DOHH2 (cell line): ENCODE data around the gene BTBD10.

Source experiments
- H3F3A ChIP-seq: fragments of 200-600 bp; sonication (generic), shearing (Covaris generic); 2 replicates; pipeline ENCODE4 v1.6.0; 2016; ENCODE audit warnings: antibody characterized with exemption, mild to moderate bottlenecking; ENCODE audit not compliant: control insufficient read depth, insufficient read depth
- H3K27ac ChIP-seq: fragments of 200-600 bp; sonication (generic); 2 replicates; pipeline ENCODE4 v1.5.1; 2014; ENCODE audit warnings: low read depth, mild to moderate bottlenecking, low read length, moderate library complexity
- H3K27me3 ChIP-seq: fragments of 200-600 bp; sonication (generic); 2 replicates; pipeline ENCODE4 v1.6.1; 2014; ENCODE audit warnings: mild to moderate bottlenecking, low read length, mixed read lengths; ENCODE audit not compliant: control insufficient read depth
- H3K36me3 ChIP-seq: fragments of 200-600 bp; sonication (generic); 2 replicates; pipeline ENCODE4 v1.6.1; 2014; ENCODE audit warnings: mild to moderate bottlenecking, low read length, moderate library complexity, mixed read lengths; ENCODE audit not compliant: control insufficient read depth
- H3K4me1 ChIP-seq: fragments of 200-600 bp; sonication (generic); 2 replicates; pipeline ENCODE4 v1.6.1; 2014; ENCODE audit warnings: mild to moderate bottlenecking, low read length, mixed read lengths; ENCODE audit not compliant: control insufficient read depth
- H3K4me2 ChIP-seq: fragments of 200-600 bp; sonication (generic); 2 replicates; pipeline ENCODE4 v1.6.0; 2014; ENCODE audit warnings: mild to moderate bottlenecking, low read length, moderate library complexity
- H3K4me3 ChIP-seq: fragments of 200-600 bp; sonication (generic); 2 replicates; pipeline ENCODE4 v1.5.1; 2014; ENCODE audit warnings: mild to moderate bottlenecking, low read length, mixed read lengths
- H3K79me2 ChIP-seq: fragments of 200-600 bp; sonication (generic); 2 replicates; pipeline ENCODE4 v1.6.1; 2014; ENCODE audit warnings: mild to moderate bottlenecking, low read length, mixed read lengths; ENCODE audit not compliant: control insufficient read depth
- H3K9me2 ChIP-seq: fragments of 200-600 bp; sonication (generic); replicated peaks from 2 replicates; pipeline ENCODE4 v1.6.1; 2014; ENCODE audit warnings: mild to moderate bottlenecking, low read length, mixed read lengths; ENCODE audit not compliant: control insufficient read depth
- H3K9me3 ChIP-seq: fragments of 200-600 bp; sonication (generic); 2 replicates; pipeline ENCODE4 v1.6.1; 2014; ENCODE audit warnings: antibody characterized with exemption, low read length, mixed read lengths; ENCODE audit not compliant: control insufficient read depth, insufficient read depth
- H4K20me1 ChIP-seq: fragments of 200-600 bp; sonication (generic); 2 replicates; pipeline ENCODE4 v1.6.0; 2014; ENCODE audit warnings: low read depth, mild to moderate bottlenecking, antibody characterized with exemption, low read length, moderate library complexity; ENCODE audit not compliant: control insufficient read depth, insufficient read depth
- CTCF ChIP-seq: fragments of 200-600 bp; sonication (generic); IDR thresholded peaks from one replicate; pipeline ENCODE4 v1.5.1; 2014; ENCODE audit warnings: antibody characterized with exemption, mild to moderate bottlenecking, low read depth, low read length; ENCODE audit not compliant: poor library complexity, severe bottlenecking
- EZH2phosphoT487 ChIP-seq: fragments of 200-600 bp; sonication (generic); IDR thresholded peaks from 2 replicates; pipeline ENCODE4 v1.6.1; 2017; ENCODE audit warnings: borderline replicate concordance, mild to moderate bottlenecking, antibody characterized with exemption, low read length, moderate library complexity, mixed read lengths

BTBD10 gene

DNA sequence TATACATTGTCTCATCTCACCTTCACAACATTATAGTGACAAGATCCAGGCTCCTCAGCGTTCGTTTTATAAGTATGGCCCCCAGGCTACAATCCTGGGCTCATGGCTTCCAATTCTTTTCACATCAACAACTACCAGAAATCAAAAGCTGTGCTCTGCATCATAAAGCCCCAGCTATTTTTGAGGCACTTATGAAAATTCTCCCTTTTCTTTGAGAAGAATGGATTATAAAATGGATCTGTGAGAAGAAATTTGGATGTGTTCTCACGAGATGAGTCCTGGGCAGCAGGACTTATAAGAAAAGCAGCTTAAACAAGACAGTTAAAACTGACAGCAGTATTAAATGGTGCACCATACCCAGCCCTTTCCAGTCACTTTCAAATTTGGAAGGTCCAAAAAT lies 80.3 kb downstream of the BTBD10 start:
- Histone ChIP-seq H3K79me2 (no peaks in the 10 kb centered on the region), H3F3A (no peaks in the 10 kb centered on the region), H3K9me3 (no peaks in the 10 kb centered on the region)

GRCh38 chr11:13380731-13381130 lies 82.3 kb downstream of the BTBD10 start:
- Histone ChIP-seq H3K4me2 (no peak overlapping the region), H3K4me1 (no peaks in the 10 kb centered on the region), H3K27ac (no peak overlapping the region), H3F3A (no peaks in the 10 kb centered on the region), H4K20me1 (no peaks in the 10 kb centered on the region), H3K79me2 (no peaks in the 10 kb centered on the region), H3K9me2 (no peaks in the 10 kb centered on the region), H3K27me3 (no peaks in the 10 kb centered on the region), H3K4me3 (no peak overlapping the region), H3K36me3 (no peaks in the 10 kb centered on the region; the same call in 1 of the 2 replicates), H3K9me3 (no peaks in the 10 kb centered on the region)
- TF ChIP-seq CTCF (no peak), EZH2phosphoT487 (no peak)

More for the DNA sequence above, 80.3 kb downstream of the BTBD10 start:
- no peaks in the 10 kb centered on the region for H4K20me1 ChIP-seq
- no peaks in the 10 kb centered on the region for H3K9me2 ChIP-seq
- H3K27ac ChIP-seq, result no peak overlapping the region
- H3K4me3 ChIP-seq, result no peak overlapping the region
- no peaks in the 10 kb centered on the region for H3K27me3 ChIP-seq
- H3K4me2 ChIP-seq, result no peak overlapping the region
- H3K36me3 ChIP-seq, result peaks cover 7% of the 10 kb centered on the region
- no peak for TF ChIP-seq EZH2phosphoT487
- TF ChIP-seq CTCF, result no peak
- no peaks in the 10 kb centered on the region for H3K4me1 ChIP-seq

DNA sequence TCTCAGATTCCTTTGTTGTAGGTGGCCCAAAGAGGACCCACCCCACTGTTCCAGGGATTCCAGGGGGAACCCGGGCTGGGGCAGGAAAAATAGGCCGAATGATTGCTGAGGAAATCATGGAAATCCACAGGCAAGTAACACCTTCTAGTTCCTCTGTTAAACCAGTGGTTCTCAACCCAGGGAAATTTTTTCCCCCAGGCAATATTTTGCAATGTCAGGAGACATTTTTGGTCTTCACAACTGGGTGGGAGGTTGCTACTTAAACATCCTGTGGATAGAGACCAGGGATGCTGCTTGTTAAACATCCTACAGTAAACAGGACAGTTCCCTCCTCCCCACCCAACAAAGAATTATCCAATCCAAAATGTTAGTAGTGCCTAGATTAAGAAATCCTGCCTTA lies 84.7 kb downstream of the BTBD10 start:
- H3K9me3 ChIP-seq, result no peaks in the 10 kb centered on the region
- H4K20me1 ChIP-seq, result no peaks in the 10 kb centered on the region
- H3K4me2 ChIP-seq, result no peak overlapping the region
- TF ChIP-seq EZH2phosphoT487, result no peak
- no peak for TF ChIP-seq CTCF
- no peaks in the 10 kb centered on the region for H3K36me3 ChIP-seq
- no peaks in the 10 kb centered on the region for H3K4me1 ChIP-seq
- no peaks in the 10 kb centered on the region for H3K27me3 ChIP-seq
- H3K79me2 ChIP-seq, result no peaks in the 10 kb centered on the region
- H3K27ac ChIP-seq, result no peak overlapping the region
- H3K4me3 ChIP-seq, result no peak overlapping the region
- no peaks in the 10 kb centered on the region for H3K9me2 ChIP-seq
- H3F3A ChIP-seq, result no peaks in the 10 kb centered on the region

DNA sequence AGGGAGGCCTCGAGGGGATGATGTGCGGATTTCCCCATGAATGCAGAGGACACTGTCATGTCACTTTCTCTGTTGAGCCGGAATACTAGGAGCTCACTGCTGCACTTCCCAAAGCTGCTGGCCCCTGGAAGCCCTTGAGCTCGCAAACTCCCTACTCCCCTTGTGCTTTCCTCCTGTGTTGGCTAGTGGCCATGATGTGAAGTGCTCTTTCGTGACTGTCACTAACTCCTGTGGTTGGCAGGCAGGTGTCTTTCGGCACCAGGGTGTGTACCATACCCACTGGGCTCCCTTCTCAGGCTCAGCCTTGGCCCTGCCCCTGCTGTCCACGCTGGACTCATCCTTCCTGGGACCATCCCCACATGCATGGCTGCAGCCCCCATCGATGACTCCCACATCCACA lies 86.2 kb downstream of the BTBD10 start:
- H3K9me2 ChIP-seq, result no peaks in the 10 kb centered on the region
- H3K9me3 ChIP-seq, result no peaks in the 10 kb centered on the region
- TF ChIP-seq CTCF (no peak), EZH2phosphoT487 (no peak)
- no peak overlapping the region for H3K4me2 ChIP-seq
- H4K20me1 ChIP-seq, result no peaks in the 10 kb centered on the region
- H3K27ac ChIP-seq, result no peak overlapping the region
- no peak overlapping the region for H3K4me3 ChIP-seq
- H3F3A ChIP-seq, result no peaks in the 10 kb centered on the region
- no peaks in the 10 kb centered on the region for H3K27me3 ChIP-seq
- no peaks in the 10 kb centered on the region for H3K4me1 ChIP-seq
- no peaks in the 10 kb centered on the region for H3K36me3 ChIP-seq
- no peaks in the 10 kb centered on the region for H3K79me2 ChIP-seq
